Smooth muscle cell (in vitro differentiated cells): Measurements from ENCODE around the gene TMEM168. TPM values are rescaled to one million over a fixed set of nuclear protein-coding genes. Genes with fewer than 3 reads are reported as not detected.

Experiments
- DNase-seq: peaks from one replicate; lab custom pipeline; 2025; ENCODE audit not compliant: unreplicated experiment; lab: John Stamatoyannopoulos, UW
- H2AFZ ChIP-seq: fragments of 200-600 bp; sonication (generic); 2 replicates; pipeline ENCODE4 v1.6.0; 2016; ENCODE audit warnings: antibody characterized with exemption, low read depth, mild to moderate bottlenecking
- H3F3A ChIP-seq: fragments of 200-600 bp; sonication (generic); 2 replicates; pipeline ENCODE4 v1.6.0; 2017; ENCODE audit warnings: antibody characterized with exemption, low read depth
- H3K27ac ChIP-seq: fragments of 200-600 bp; sonication (generic); 2 replicates; pipeline ENCODE4 v1.5.1; 2016; ENCODE audit warnings: low read depth, mild to moderate bottlenecking
- H3K27me3 ChIP-seq: fragments of 200-600 bp; sonication (generic); 2 replicates; pipeline ENCODE4 v1.6.1; 2016; ENCODE audit warnings: low read depth, mild to moderate bottlenecking
- H3K36me3 ChIP-seq: fragments of 200-600 bp; sonication (generic); 2 replicates; pipeline ENCODE4 v1.5.1; 2016; ENCODE audit warnings: low read depth
- H3K4me1 ChIP-seq: fragments of 200-600 bp; sonication (generic); 2 replicates; pipeline ENCODE4 v1.5.1; 2016; ENCODE audit warnings: low read depth
- H3K4me2 ChIP-seq: fragments of 200-600 bp; sonication (generic); 2 replicates; pipeline ENCODE4 v1.6.0; 2016; ENCODE audit warnings: mild to moderate bottlenecking
- H3K4me3 ChIP-seq: fragments of 200-600 bp; sonication (generic); 2 replicates; pipeline ENCODE4 v1.5.1; 2016; ENCODE audit warnings: mild to moderate bottlenecking
- H3K79me2 ChIP-seq: fragments of 200-600 bp; sonication (generic); 2 replicates; pipeline ENCODE4 v1.6.0; 2016; ENCODE audit warnings: low read depth, mild to moderate bottlenecking
- H3K9ac ChIP-seq: fragments of 200-600 bp; sonication (generic); 2 replicates; pipeline ENCODE4 v1.6.0; 2016; ENCODE audit warnings: low read depth
- H3K9me3 ChIP-seq: fragments of 200-600 bp; sonication (generic); replicated peaks from 2 replicates; pipeline ENCODE4 v1.5.1; 2016; ENCODE audit warnings: low read depth
- H4K20me1 ChIP-seq: fragments of 200-600 bp; sonication (generic); 2 replicates; pipeline ENCODE4 v1.6.0; 2016; ENCODE audit warnings: low read depth
- WGBS: methylation state at CpG from one replicate; pipeline ENCODE4 v1.1.7; 2016; ENCODE audit warnings: low lambda C conversion rate; 5-methylcytosine and 5-hydroxymethylcytosine counted together
- polyA plus RNA-seq: library from polyadenylated mRNA; unstranded; fragments of >200 nt; fragmentation: Nextera tagmentation; extraction: Ambion mirVana; gene quantifications from 2 replicates; pipeline ENCODE4 v1.2.1, GENCODE V29; 2016
- total RNA-seq: library from RNA; depleted of rRNA; stranded (reverse); fragments of >200 nt; gene quantifications from 2 replicates; pipeline ENCODE4 v1.2.3, GENCODE V29; 2014
- TF ChIP-seq, protein P1 (sequence below): fragments of 200-600 bp; sonication (generic); IDR thresholded peaks from 2 replicates; pipeline ENCODE4 v1.5.1; 2017; ENCODE audit warnings: borderline replicate concordance, mild to moderate bottlenecking, antibody characterized with exemption; ENCODE audit not compliant: insufficient read depth, poor library complexity, severe bottlenecking

TMEM168 gene
- total and polyA plus RNA-seq, 2 experiments from 2014 or later = 11.4 to 33.4 TPM

GRCh38 chr7:112753298-112753697 lies 36.9 kb downstream of the TMEM168 start:
- TF ChIP-seq, protein P1, sequence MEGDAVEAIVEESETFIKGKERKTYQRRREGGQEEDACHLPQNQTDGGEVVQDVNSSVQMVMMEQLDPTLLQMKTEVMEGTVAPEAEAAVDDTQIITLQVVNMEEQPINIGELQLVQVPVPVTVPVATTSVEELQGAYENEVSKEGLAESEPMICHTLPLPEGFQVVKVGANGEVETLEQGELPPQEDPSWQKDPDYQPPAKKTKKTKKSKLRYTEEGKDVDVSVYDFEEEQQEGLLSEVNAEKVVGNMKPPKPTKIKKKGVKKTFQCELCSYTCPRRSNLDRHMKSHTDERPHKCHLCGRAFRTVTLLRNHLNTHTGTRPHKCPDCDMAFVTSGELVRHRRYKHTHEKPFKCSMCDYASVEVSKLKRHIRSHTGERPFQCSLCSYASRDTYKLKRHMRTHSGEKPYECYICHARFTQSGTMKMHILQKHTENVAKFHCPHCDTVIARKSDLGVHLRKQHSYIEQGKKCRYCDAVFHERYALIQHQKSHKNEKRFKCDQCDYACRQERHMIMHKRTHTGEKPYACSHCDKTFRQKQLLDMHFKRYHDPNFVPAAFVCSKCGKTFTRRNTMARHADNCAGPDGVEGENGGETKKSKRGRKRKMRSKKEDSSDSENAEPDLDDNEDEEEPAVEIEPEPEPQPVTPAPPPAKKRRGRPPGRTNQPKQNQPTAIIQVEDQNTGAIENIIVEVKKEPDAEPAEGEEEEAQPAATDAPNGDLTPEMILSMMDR = no peak
- Histone ChIP-seq H3K4me1 (no peaks in the 10 kb centered on the region), H3K9ac (no peak overlapping the region), H3K27me3 (no peaks in the 10 kb centered on the region), H4K20me1 (no peaks in the 10 kb centered on the region), H2AFZ (no peak overlapping the region), H3K4me2 (no peak overlapping the region), H3K36me3 (no peaks in the 10 kb centered on the region), H3F3A (no peaks in the 10 kb centered on the region), H3K79me2 (no peaks in the 10 kb centered on the region), H3K4me3 (no peak overlapping the region), H3K9me3 (no peaks in the 10 kb centered on the region), H3K27ac (no peak overlapping the region)
- no peak for DNase-seq

GRCh38 chr7:112752576-112752975 lies 37.6 kb downstream of the TMEM168 start:
- no peak overlapping the region for H3K27ac ChIP-seq
- no peaks in the 10 kb centered on the region for H3K36me3 ChIP-seq
- H3K4me2 ChIP-seq = no peak overlapping the region
- H3F3A ChIP-seq = no peaks in the 10 kb centered on the region
- no peaks in the 10 kb centered on the region for H4K20me1 ChIP-seq
- WGBS = 94% methylated on average over 3 of the region's 3 CpGs
- no peaks in the 10 kb centered on the region for H3K27me3 ChIP-seq
- no peak overlapping the region for H3K9ac ChIP-seq
- no peak for DNase-seq
- no peaks in the 10 kb centered on the region for H3K79me2 ChIP-seq
- H3K9me3 ChIP-seq = no peaks in the 10 kb centered on the region
- H3K4me3 ChIP-seq = no peak overlapping the region
- H3K4me1 ChIP-seq = no peaks in the 10 kb centered on the region
- no peak overlapping the region for H2AFZ ChIP-seq
- TF ChIP-seq, protein P1 = no peak

DNA sequence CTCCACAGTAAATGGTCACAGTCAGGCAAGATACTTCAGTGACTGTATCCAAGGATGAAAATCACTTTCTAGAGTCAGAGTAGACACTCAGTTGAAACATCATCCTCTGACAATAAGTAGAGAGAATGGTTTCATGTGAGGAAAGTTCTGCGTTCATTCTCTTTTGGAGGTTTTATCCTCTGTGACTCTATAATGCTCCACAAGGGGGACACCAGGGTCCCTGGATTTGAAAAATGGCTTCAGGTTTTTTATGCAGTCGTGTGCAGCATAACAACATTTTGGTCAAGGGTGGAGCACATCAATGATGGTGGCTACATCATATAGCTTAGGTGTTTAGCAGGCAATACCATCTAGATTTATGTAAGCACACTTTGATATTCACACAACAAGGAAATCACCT lies 40.4 kb downstream of the TMEM168 start:
- 76% methylated on average over 2 of the region's 2 CpGs for WGBS
- no peaks in the 10 kb centered on the region for H3K27me3 ChIP-seq

GRCh38 chr7:112748381-112748780 lies 41.8 kb downstream of the TMEM168 start:
- TF ChIP-seq, protein P1 = no peak
- no peaks in the 10 kb centered on the region for H3K9me3 ChIP-seq
- H3K27ac ChIP-seq = no peak overlapping the region
- H4K20me1 ChIP-seq = no peaks in the 10 kb centered on the region
- H3K79me2 ChIP-seq = no peaks in the 10 kb centered on the region
- H3F3A ChIP-seq = no peaks in the 10 kb centered on the region
- no peak overlapping the region for H3K9ac ChIP-seq
- H3K36me3 ChIP-seq = no peaks in the 10 kb centered on the region
- no peak overlapping the region for H3K4me3 ChIP-seq
- H2AFZ ChIP-seq = no peak overlapping the region
- H3K4me1 ChIP-seq = no peaks in the 10 kb centered on the region
- no peaks in the 10 kb centered on the region for H3K27me3 ChIP-seq
- H3K4me2 ChIP-seq = no peak overlapping the region
- DNase-seq = no peak

More for the DNA sequence above, 40.4 kb downstream of the TMEM168 start:
- Histone ChIP-seq H3K4me2 (no peak overlapping the region), H3F3A (no peaks in the 10 kb centered on the region), H3K9ac (no peak overlapping the region), H2AFZ (no peak overlapping the region), H3K27ac (no peak overlapping the region), H3K4me3 (no peak overlapping the region), H3K9me3 (no peaks in the 10 kb centered on the region), H3K4me1 (no peaks in the 10 kb centered on the region), H4K20me1 (no peaks in the 10 kb centered on the region), H3K79me2 (no peaks in the 10 kb centered on the region), H3K36me3 (no peaks in the 10 kb centered on the region)
- TF ChIP-seq, protein P1 = no peak
- no peak for DNase-seq
